Panc1 (cell line): ENCODE data around the gene ITLN2. TPM values are rescaled to one million over a fixed set of nuclear protein-coding genes. Genes with fewer than 3 reads are reported as not detected.

ENCODE experiments used
- ATAC-seq: fragments of 200-7000 bp; cut with Tn5 transposase; 2 replicates; pipeline ENCODE4 v1.9.1; 2020; ENCODE audit warnings: mild to moderate bottlenecking, moderate library complexity
- BruUV-seq: library from RNA; stranded (reverse); fragments of 400-500 nt; replicated peaks from 2 replicates; lab custom pipeline; 2021; lab: Mats Ljungman, UMichigan
- CTCF ChIA-PET: fragments of 300-600 bp; sonication (Branson Sonifier 250); formaldehyde crosslinking; loops from one replicate; lab custom pipeline; 2022; ENCODE audit warnings: antibody characterized with exemption; lab: Charles Lee
- POLR2A ChIA-PET: fragments of 300-600 bp; sonication (Branson Sonifier 250); formaldehyde crosslinking; loops from one replicate; lab custom pipeline; 2022; ENCODE audit warnings: antibody characterized with exemption; lab: Charles Lee
- DNase-seq: peaks from one replicate; pipeline ENCODE4 v3.0.0-alpha.2; 2010; ENCODE audit warnings: low read depth, low spot score
- H3K27ac ChIP-seq: 2 replicates; pipeline ENCODE4 v1.5.1; 2011; ENCODE audit warnings: mild to moderate bottlenecking, low read length, inconsistent platforms
- H3K27me3 ChIP-seq: fragments of 200-500 bp; sonication (Bioruptor generic); 2 replicates; pipeline ENCODE4 v1.6.0; 2014; ENCODE audit warnings: low read length, inconsistent platforms; ENCODE audit not compliant: control insufficient read depth, insufficient read depth
- H3K36me3 ChIP-seq: fragments of 200-500 bp; sonication (Bioruptor generic); 2 replicates; pipeline ENCODE4 v1.5.1; 2014; ENCODE audit warnings: inconsistent platforms, mild to moderate bottlenecking, low read length, moderate library complexity; ENCODE audit not compliant: control insufficient read depth, insufficient read depth
- H3K4me1 ChIP-seq: 2 replicates; pipeline ENCODE4 v1.5.1; 2011; ENCODE audit warnings: inconsistent platforms, mild to moderate bottlenecking, low read length, moderate library complexity; ENCODE audit not compliant: control insufficient read depth, insufficient read depth
- H3K4me3 ChIP-seq, 2 experiments: 2 replicates each; pipeline ENCODE4 v1.5.1; 2011 to 2012; ENCODE audit warnings: low read depth in 2 of 2, low read length in 2 of 2, mild to moderate bottlenecking in 2 of 2, inconsistent platforms in 1 of 2, moderate library complexity in 1 of 2
- H3K9me3 ChIP-seq: fragments of 200-500 bp; sonication (Bioruptor generic); 2 replicates; pipeline ENCODE4 v1.5.1; 2014; ENCODE audit warnings: low read depth, mild to moderate bottlenecking, inconsistent platforms, low read length, moderate library complexity; ENCODE audit not compliant: control insufficient read depth, insufficient read depth
- POLR2AphosphoS5 ChIP-seq: IDR thresholded peaks from 2 replicates; pipeline ENCODE4 v1.6.1; 2012; ENCODE audit warnings: mild to moderate bottlenecking, low read depth, low read length, moderate library complexity
- SIN3A ChIP-seq: IDR thresholded peaks from 2 replicates; pipeline ENCODE4 v1.6.1; 2012; ENCODE audit warnings: low read depth, mild to moderate bottlenecking, low read length, moderate library complexity, borderline replicate concordance; ENCODE audit not compliant: insufficient read depth
- TCF7L2 ChIP-seq: IDR thresholded peaks from 2 replicates; pipeline ENCODE4 v1.6.1; 2011; ENCODE audit warnings: mild to moderate bottlenecking, low read depth, low read length, inconsistent platforms
- in situ Hi-C: cut with HindIII; loops from 2 replicates; pipeline ENCODE4 v1.10.0; 2016; ENCODE audit warnings: low sequenced_read_pairs, low pct_unique_long_range_greater_than_20kb
- intact Hi-C: fragments of 100-400 bp; cut with micrococcal nuclease; formaldehyde crosslinking; loops from one replicate; pipeline ENCODE4 v1.10.0; 2022; ENCODE audit not compliant: unreplicated experiment
- total RNA-seq: library from RNA; stranded (reverse); gene quantifications from one replicate; pipeline ENCODE4 v1.2.1, GENCODE V29; 2021; ENCODE audit not compliant: unreplicated experiment
- TF ChIP-seq, protein P1 (sequence below): fragments of 450-650 bp; IDR thresholded peaks from 2 replicates; pipeline ENCODE4 v1.5.1; 2017; ENCODE audit warnings: mild to moderate bottlenecking
- TF ChIP-seq, protein P2 (sequence below), 2 experiments: IDR thresholded peaks; 2 replicates each; pipeline ENCODE4 v1.6.1; 2011 to 2012; ENCODE audit warnings: low read depth in 2 of 2, control low read depth in 1 of 2, low read length in 1 of 2, mild to moderate bottlenecking in 1 of 2, moderate library complexity in 1 of 2; ENCODE audit not compliant: insufficient read depth in 1 of 2

ITLN2 gene
- total RNA-seq, 1 experiment from 2014 or later = not detected

DNA sequence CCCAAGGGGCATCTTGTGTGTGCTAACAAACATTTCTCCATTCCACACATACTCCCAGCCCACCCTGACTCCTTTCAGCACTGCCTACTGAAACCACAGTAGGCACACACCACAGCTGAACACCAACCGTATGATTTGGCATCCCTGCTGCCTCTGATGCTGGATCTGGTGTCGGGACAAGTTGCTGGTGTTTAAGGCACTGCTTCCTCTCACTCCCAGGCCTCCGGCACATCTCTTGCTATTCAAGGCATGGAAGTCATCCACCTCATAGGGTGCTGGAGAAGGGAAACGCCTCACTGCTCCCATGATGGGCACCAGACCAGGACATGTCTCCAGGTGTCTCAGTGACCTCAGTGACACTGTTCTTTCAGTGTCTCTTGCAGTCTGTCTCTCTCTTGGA, 2.4 kb upstream of the ITLN2 start:
- intact Hi-C loops (no loop called here), in situ Hi-C loops (no loop called here)
- no peak for TF ChIP-seq SIN3A
- no peak for TF ChIP-seq POLR2AphosphoS5
- TF ChIP-seq, protein P1, sequence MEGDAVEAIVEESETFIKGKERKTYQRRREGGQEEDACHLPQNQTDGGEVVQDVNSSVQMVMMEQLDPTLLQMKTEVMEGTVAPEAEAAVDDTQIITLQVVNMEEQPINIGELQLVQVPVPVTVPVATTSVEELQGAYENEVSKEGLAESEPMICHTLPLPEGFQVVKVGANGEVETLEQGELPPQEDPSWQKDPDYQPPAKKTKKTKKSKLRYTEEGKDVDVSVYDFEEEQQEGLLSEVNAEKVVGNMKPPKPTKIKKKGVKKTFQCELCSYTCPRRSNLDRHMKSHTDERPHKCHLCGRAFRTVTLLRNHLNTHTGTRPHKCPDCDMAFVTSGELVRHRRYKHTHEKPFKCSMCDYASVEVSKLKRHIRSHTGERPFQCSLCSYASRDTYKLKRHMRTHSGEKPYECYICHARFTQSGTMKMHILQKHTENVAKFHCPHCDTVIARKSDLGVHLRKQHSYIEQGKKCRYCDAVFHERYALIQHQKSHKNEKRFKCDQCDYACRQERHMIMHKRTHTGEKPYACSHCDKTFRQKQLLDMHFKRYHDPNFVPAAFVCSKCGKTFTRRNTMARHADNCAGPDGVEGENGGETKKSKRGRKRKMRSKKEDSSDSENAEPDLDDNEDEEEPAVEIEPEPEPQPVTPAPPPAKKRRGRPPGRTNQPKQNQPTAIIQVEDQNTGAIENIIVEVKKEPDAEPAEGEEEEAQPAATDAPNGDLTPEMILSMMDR = no peak
- TF ChIP-seq TCF7L2 = no peak
- TF ChIP-seq, protein P2, sequence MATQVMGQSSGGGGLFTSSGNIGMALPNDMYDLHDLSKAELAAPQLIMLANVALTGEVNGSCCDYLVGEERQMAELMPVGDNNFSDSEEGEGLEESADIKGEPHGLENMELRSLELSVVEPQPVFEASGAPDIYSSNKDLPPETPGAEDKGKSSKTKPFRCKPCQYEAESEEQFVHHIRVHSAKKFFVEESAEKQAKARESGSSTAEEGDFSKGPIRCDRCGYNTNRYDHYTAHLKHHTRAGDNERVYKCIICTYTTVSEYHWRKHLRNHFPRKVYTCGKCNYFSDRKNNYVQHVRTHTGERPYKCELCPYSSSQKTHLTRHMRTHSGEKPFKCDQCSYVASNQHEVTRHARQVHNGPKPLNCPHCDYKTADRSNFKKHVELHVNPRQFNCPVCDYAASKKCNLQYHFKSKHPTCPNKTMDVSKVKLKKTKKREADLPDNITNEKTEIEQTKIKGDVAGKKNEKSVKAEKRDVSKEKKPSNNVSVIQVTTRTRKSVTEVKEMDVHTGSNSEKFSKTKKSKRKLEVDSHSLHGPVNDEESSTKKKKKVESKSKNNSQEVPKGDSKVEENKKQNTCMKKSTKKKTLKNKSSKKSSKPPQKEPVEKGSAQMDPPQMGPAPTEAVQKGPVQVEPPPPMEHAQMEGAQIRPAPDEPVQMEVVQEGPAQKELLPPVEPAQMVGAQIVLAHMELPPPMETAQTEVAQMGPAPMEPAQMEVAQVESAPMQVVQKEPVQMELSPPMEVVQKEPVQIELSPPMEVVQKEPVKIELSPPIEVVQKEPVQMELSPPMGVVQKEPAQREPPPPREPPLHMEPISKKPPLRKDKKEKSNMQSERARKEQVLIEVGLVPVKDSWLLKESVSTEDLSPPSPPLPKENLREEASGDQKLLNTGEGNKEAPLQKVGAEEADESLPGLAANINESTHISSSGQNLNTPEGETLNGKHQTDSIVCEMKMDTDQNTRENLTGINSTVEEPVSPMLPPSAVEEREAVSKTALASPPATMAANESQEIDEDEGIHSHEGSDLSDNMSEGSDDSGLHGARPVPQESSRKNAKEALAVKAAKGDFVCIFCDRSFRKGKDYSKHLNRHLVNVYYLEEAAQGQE (IDR thresholded peaks at IDR 0.05; ENCODE audit: insufficient read depth in 1 of 2, low read depth in 2 of 2, low read length in 1 of 2) = no peak
- ATAC-seq (no peak), DNase-seq (no peak)
- H3K9me3 ChIP-seq = no peaks in the 10 kb centered on the region
- no peaks in the 10 kb centered on the region for H3K4me1 ChIP-seq
- no peak overlapping the region for H3K27ac ChIP-seq
- CTCF ChIA-PET = no interaction called here
- no peak overlapping the region for H3K4me3 ChIP-seq
- no TSS peak for BruUV-seq
- no peaks in the 10 kb centered on the region for H3K36me3 ChIP-seq
- POLR2A ChIA-PET = no interaction called here
- no peaks in the 10 kb centered on the region for H3K27me3 ChIP-seq

DNA sequence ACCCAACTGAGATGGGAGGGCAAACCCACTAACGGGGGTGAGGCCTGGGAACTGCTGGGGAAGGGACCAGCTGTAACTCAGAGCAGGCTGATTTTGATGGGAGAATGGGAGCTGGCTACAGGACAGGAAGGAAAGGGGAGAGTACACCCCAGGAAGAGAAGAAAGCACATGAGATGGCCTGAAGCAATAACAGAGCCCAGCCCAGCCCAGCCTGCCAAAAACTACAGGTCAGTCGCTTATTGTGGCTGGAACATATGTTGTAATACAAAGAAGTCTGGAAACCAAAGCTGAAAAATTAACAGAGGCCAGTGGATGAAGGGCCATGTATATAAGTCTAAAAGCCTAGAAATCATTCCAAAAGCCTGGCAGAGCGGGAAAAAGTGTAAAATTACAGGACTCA, 1.6 kb downstream of the ITLN2 start:
- intact Hi-C loops (loop anchor here (5.0 kb wide), 2 partner anchors 226 to 276 kb away; no protein-coding TSS in a partner anchor), in situ Hi-C loops (no loop called here)
- no peak overlapping the region for H3K27ac ChIP-seq
- H3K9me3 ChIP-seq = no peaks in the 10 kb centered on the region
- no peak for ATAC-seq
- BruUV-seq = no TSS peak
- H3K4me3 ChIP-seq = no peak overlapping the region
- TF ChIP-seq POLR2AphosphoS5 (no peak), TCF7L2 (no peak), SIN3A (no peak)
- POLR2A ChIA-PET = no interaction called here
- no peaks in the 10 kb centered on the region for H3K36me3 ChIP-seq
- no peaks in the 10 kb centered on the region for H3K4me1 ChIP-seq
- CTCF ChIA-PET = interaction anchor here (0.9 to 1.6 kb wide), 2 partner anchors 44 to 173 kb away, joined by 3 to 4 read pairs; no protein-coding TSS in a partner anchor
- H3K27me3 ChIP-seq = no peaks in the 10 kb centered on the region
- DNase-seq = no peak

DNA sequence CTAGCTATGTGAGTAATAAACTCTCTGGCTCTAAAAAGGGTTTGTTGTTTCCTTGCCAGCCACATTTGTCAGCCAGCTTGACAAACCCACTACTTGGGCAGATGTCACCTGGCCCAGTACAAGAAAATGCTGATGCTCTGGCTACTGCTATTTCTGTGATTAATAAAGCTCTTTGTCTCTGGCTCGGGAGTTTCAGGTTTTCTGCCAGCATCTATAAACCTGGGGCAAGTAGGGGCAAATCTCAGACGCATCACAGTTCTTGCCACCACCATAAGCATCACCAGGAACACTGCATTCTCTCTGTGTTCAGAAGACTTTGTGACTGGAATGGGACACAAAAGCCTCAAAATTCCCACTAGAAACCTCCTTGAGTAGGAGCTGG, 2.5 kb downstream of the ITLN2 start:
- Histone ChIP-seq H3K27me3 (no peaks in the 10 kb centered on the region), H3K9me3 (no peaks in the 10 kb centered on the region), H3K36me3 (no peaks in the 10 kb centered on the region), H3K4me1 (no peaks in the 10 kb centered on the region), H3K4me3 (no peak overlapping the region), H3K27ac (no peak overlapping the region)
- POLR2A ChIA-PET = interaction anchor here (0.5 kb wide), 1 partner anchor 69 kb away, joined by 5 read pairs; the partner anchor contains the start of gene F11R
- in situ Hi-C loops (no loop called here), intact Hi-C loops (loop anchor here (5.0 kb wide), 2 partner anchors 225 to 275 kb away; no protein-coding TSS in a partner anchor)
- BruUV-seq = no TSS peak
- CTCF ChIA-PET = interaction anchor here (0.7 to 1.7 kb wide), 5 partner anchors 11 to 175 kb away, joined by 3 to 8 read pairs (median 5); no protein-coding TSS in a partner anchor
- TF ChIP-seq SIN3A (no peak), TCF7L2 (no peak), POLR2AphosphoS5 (no peak)
- TF ChIP-seq, protein P2 (IDR thresholded peaks at IDR 0.05; ENCODE audit: insufficient read depth in 1 of 2, low read depth in 2 of 2, low read length in 1 of 2) = no peak
- TF ChIP-seq, protein P1 = no peak
- DNase-seq (no peak), ATAC-seq (no peak)
